Right atrium auricular region (tissue), 2 donors: ENCODE results near the gene BMP7. TPM values are rescaled to one million over a fixed set of nuclear protein-coding genes. Genes with fewer than 3 reads are reported as not detected.
"Not testable (repeated sequence)": the region's sequence is repeated elsewhere in the genome, so short reads cannot be mapped to it uniquely, and the experiment has no call there.

Source experiments
- DNase-seq: peaks from one replicate; pipeline ENCODE4 v3.0.0-alpha.2; 2019; ENCODE audit warnings: low spot score
- H3K27ac ChIP-seq, 2 donors: fragments of 200-600 bp; sonication (generic); 1 replicate in 1 of 2; 2 replicates in 1 of 2; pipeline ENCODE4 v1.5.1; 2016 to 2019
- H3K27me3 ChIP-seq, 2 donors: fragments of 200-600 bp; sonication (generic); one replicate each; pipeline versions ENCODE4 v1.5.1 to v1.6.0; 2017 to 2019
- H3K36me3 ChIP-seq: fragments of 200-600 bp; sonication (generic); one replicate; pipeline ENCODE4 v1.5.1; 2016
- H3K4me1 ChIP-seq, 2 donors: fragments of 200-600 bp; sonication (generic); one replicate each; pipeline versions ENCODE4 v1.5.1 to v1.6.0; 2017 to 2019
- H3K4me3 ChIP-seq, 2 donors: fragments of 200-600 bp; sonication (generic); 1 replicate in 1 of 2; 2 replicates in 1 of 2; pipeline ENCODE4 v1.5.1; 2017 to 2019; ENCODE audit warnings: mild to moderate bottlenecking in 1 of 2, moderate library complexity in 1 of 2
- H3K9me3 ChIP-seq, 2 donors: fragments of 200-600 bp; sonication (generic); one replicate each; pipeline ENCODE4 v1.5.1; 2019
- total RNA-seq, 2 donors: library from RNA; depleted of rRNA; stranded (reverse); fragments of >200 nt; gene quantifications; one replicate each; pipeline ENCODE4 v1.1.0, GENCODE V29; 2016
- TF ChIP-seq, protein P1 (sequence below), 2 donors: fragments of 200-600 bp; sonication (generic); IDR thresholded peaks; one replicate each; pipeline ENCODE4 v1.5.1; 2019; ENCODE audit warnings: antibody characterized with exemption in 2 of 2

The BMP7 gene
- total RNA-seq, 2 donors from 2014 or later, result 15.1 to 23.0 TPM

GRCh38 chr20:57195469-57196100, 70.9 kb downstream of the BMP7 start:
- no peak overlapping the region for H3K27ac ChIP-seq
- TF ChIP-seq, protein P1, sequence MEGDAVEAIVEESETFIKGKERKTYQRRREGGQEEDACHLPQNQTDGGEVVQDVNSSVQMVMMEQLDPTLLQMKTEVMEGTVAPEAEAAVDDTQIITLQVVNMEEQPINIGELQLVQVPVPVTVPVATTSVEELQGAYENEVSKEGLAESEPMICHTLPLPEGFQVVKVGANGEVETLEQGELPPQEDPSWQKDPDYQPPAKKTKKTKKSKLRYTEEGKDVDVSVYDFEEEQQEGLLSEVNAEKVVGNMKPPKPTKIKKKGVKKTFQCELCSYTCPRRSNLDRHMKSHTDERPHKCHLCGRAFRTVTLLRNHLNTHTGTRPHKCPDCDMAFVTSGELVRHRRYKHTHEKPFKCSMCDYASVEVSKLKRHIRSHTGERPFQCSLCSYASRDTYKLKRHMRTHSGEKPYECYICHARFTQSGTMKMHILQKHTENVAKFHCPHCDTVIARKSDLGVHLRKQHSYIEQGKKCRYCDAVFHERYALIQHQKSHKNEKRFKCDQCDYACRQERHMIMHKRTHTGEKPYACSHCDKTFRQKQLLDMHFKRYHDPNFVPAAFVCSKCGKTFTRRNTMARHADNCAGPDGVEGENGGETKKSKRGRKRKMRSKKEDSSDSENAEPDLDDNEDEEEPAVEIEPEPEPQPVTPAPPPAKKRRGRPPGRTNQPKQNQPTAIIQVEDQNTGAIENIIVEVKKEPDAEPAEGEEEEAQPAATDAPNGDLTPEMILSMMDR (IDR thresholded peaks at IDR 0.05), result no peak
- H3K9me3 ChIP-seq, result no peaks in the 10 kb centered on the region
- DNase-seq, result no peak
- H3K36me3 ChIP-seq, result no peaks in the 10 kb centered on the region
- no peak overlapping the region for H3K4me3 ChIP-seq
- H3K27me3 ChIP-seq, result no peaks in the 10 kb centered on the region
- H3K4me1 ChIP-seq, result no peaks in the 10 kb centered on the region

- no peaks in the 10 kb centered on the region for H3K9me3 ChIP-seq
- H3K27me3 ChIP-seq, result no peaks in the 10 kb centered on the region
- no peaks in the 10 kb centered on the region for H3K36me3 ChIP-seq
- no peaks in the 10 kb centered on the region for H3K4me1 ChIP-seq
- DNase-seq, result no peak
- TF ChIP-seq, protein P1 (IDR thresholded peaks at IDR 0.05), result no peak
- H3K27ac ChIP-seq, result no peak overlapping the region
- H3K4me3 ChIP-seq, result no peak overlapping the region
Measured at GRCh38 chr20:57195023-57195422, 71.4 kb downstream of the BMP7 start.

GRCh38 chr20:57194154-57194553, 72.3 kb downstream of the BMP7 start:
- no peak for DNase-seq
- Histone ChIP-seq H3K27me3 (no peaks in the 10 kb centered on the region), H3K27ac (no peak overlapping the region)

DNA sequence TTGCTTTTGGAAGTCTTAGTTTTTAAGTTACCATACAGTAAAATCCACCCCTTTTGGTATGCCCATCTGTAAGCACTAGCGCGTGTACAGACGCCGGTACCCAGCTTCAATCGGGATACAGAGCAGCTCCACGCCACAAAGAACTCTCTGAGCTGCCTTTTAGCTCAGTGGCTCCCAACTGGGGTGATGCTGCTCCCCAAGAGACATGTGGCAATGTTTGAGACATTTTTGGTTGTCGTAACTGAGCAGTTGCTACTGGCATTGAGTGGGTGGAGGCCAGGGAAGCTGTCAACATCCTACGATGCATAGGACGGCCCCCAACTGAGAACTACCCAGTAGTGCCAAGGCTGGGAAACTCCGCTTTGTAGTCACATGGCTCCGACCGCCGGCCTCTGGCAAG, 73.3 kb downstream of the BMP7 start:
- no peaks in the 10 kb centered on the region for H3K36me3 ChIP-seq
- TF ChIP-seq, protein P1 (IDR thresholded peaks at IDR 0.05), result no peak
- DNase-seq, result no peak
- H3K4me3 ChIP-seq, result no peak overlapping the region
- H3K4me1 ChIP-seq, result no peaks in the 10 kb centered on the region
- no peaks in the 10 kb centered on the region for H3K27me3 ChIP-seq
- no peak overlapping the region for H3K27ac ChIP-seq
- H3K9me3 ChIP-seq, result no peaks in the 10 kb centered on the region

More at GRCh38 chr20:57194154-57194553, 72.3 kb downstream of the BMP7 start:
- H3K9me3 ChIP-seq, result no peaks in the 10 kb centered on the region
- H3K4me1 ChIP-seq, result no peaks in the 10 kb centered on the region
- TF ChIP-seq, protein P1 (IDR thresholded peaks at IDR 0.05), result no peak
- H3K36me3 ChIP-seq, result no peaks in the 10 kb centered on the region
- no peak overlapping the region for H3K4me3 ChIP-seq

DNA sequence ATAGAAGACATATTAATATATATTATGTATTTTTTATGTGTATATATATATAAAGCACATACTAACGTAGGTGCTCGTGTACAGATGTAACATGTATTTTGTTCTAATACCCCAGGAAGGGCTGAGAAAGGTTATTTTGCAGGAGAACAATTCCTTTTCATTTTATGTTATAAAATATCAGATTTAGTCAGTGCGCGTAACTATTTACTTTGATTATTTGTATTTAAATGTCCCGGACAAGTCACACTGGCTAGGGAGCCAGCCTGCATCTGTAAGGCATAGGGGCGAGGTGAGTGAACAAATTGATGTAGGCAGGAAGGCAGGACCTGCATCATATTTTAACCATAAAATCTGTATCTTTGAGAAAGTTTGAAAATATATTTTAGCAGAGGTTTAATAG, 74.1 kb downstream of the BMP7 start:
- Histone ChIP-seq H3K9me3 (no peaks in the 10 kb centered on the region), H3K27ac (no peak overlapping the region), H3K4me1 (no peaks in the 10 kb centered on the region), H3K4me3 (no peak overlapping the region), H3K36me3 (no peaks in the 10 kb centered on the region), H3K27me3 (no peaks in the 10 kb centered on the region)
- no peak for DNase-seq
- TF ChIP-seq, protein P1 (IDR thresholded peaks at IDR 0.05), result no peak

DNA sequence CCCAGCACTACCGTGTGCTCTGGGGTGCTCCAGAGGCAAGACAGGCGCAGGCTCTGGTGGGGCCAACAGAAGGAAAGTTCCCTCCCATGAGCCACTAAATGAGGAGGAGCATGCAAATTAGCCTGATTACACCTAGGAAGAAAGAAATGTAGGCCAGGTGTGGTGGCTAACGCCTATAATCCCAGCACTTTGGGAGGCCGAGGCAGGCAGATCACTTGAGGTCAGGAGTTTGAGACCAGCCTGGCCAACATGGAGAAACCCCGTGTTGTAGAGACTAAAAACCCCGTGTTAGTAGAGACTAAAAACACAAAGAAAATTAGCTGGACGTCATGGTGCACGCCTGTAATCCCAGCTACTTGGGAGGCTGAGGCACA, 75.2 kb downstream of the BMP7 start:
- not testable (repeated sequence) for DNase-seq, H3K36me3 ChIP-seq, H3K4me3 ChIP-seq, H3K27ac ChIP-seq, H3K27me3 ChIP-seq, H3K4me1 ChIP-seq, H3K9me3 ChIP-seq
